Parathyroid adenoma (tissue), 2 donors: ENCODE data around the gene TRPM5.
A peak's percentile ranks its signal among the peaks of the same experiment; 100 is the strongest.

Experiments used
- H2AFZ ChIP-seq: fragments of 300-600 bp; sonication (generic); one replicate; pipeline ENCODE4 v1.7.0; 2017; ENCODE audit warnings: antibody characterized with exemption, mild to moderate bottlenecking
- H3K27ac ChIP-seq: fragments of 300-600 bp; sonication (generic); one replicate; pipeline ENCODE4 v1.7.0; 2017
- H3K27me3 ChIP-seq: fragments of 300-600 bp; sonication (generic); one replicate; pipeline ENCODE4 v1.7.0; 2017; ENCODE audit warnings: low read length; ENCODE audit not compliant: control insufficient read depth, insufficient read depth
- H3K36me3 ChIP-seq: fragments of 300-600 bp; sonication (generic); one replicate; pipeline ENCODE4 v1.7.0; 2017; ENCODE audit warnings: low read length; ENCODE audit not compliant: control insufficient read depth, insufficient read depth
- H3K4me1 ChIP-seq: fragments of 300-600 bp; sonication (generic); one replicate; pipeline ENCODE4 v1.7.0; 2017; ENCODE audit warnings: control low read depth
- H3K4me2 ChIP-seq: fragments of 300-600 bp; sonication (generic); one replicate; pipeline ENCODE4 v1.7.0; 2017; ENCODE audit warnings: low read length
- H3K4me3 ChIP-seq: fragments of 300-600 bp; sonication (generic); one replicate; pipeline ENCODE4 v1.7.0; 2017; ENCODE audit warnings: low read depth, low read length
- H3K79me2 ChIP-seq: fragments of 300-600 bp; sonication (generic); one replicate; pipeline ENCODE4 v1.7.0; 2017; ENCODE audit warnings: control low read depth
- H3K9ac ChIP-seq: fragments of 300-600 bp; sonication (generic); one replicate; pipeline ENCODE4 v1.7.0; 2017; ENCODE audit warnings: mild to moderate bottlenecking
- H3K9me3 ChIP-seq: fragments of 300-600 bp; sonication (generic); one replicate; pipeline ENCODE4 v1.7.0; 2017; ENCODE audit warnings: low read length; ENCODE audit not compliant: control insufficient read depth
- TF ChIP-seq, protein P1 (sequence below): fragments of 300-600 bp; sonication (generic); IDR thresholded peaks from one replicate; pipeline ENCODE4 v1.7.0; 2017; ENCODE audit warnings: antibody characterized with exemption, mild to moderate bottlenecking
- donor health status: primary hyperparathyroidism.

The TRPM5 gene

DNA sequence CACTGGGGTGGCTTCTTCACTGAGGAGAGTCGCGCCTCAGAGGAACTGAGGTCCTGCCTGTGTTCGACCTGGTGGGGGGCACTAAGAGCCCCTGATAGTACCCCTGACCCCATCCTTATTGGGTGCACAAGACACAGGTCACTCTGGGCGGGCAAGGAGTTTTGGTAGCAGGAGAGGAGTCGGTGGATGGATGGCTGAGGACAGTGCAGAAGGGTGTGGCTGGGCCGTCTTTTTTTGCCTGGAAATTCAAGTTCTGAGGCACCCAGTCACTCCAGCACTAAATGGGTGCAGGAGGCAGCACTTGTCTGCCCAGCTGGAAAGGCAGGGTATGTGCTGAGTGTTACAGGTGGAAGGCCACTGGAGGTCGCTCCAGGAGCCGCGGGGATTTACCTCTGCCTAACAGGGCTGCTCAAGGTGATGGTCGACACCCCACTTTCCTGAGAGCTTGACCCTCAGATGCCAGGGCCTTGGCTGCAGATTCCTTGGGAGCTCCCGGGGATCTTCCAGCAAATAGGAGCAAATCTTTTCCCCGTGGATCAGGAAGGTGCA lies 42.8 kb downstream of the TRPM5 start:
- Histone ChIP-seq H3K4me1 (peaks cover 5% of the 10 kb centered on the region), H3K4me2 (peak overlapping the region; percentile 63), H3K9ac (no peak overlapping the region), H3K9me3 (no peaks in the 10 kb centered on the region), H2AFZ (no peak overlapping the region), H3K27me3 (no peaks in the 10 kb centered on the region), H3K36me3 (no peaks in the 10 kb centered on the region), H3K79me2 (peaks cover 5% of the 10 kb centered on the region), H3K4me3 (peak overlapping the region; percentile 86), H3K27ac (peak overlapping the region; percentile 92)
- TF ChIP-seq, protein P1, sequence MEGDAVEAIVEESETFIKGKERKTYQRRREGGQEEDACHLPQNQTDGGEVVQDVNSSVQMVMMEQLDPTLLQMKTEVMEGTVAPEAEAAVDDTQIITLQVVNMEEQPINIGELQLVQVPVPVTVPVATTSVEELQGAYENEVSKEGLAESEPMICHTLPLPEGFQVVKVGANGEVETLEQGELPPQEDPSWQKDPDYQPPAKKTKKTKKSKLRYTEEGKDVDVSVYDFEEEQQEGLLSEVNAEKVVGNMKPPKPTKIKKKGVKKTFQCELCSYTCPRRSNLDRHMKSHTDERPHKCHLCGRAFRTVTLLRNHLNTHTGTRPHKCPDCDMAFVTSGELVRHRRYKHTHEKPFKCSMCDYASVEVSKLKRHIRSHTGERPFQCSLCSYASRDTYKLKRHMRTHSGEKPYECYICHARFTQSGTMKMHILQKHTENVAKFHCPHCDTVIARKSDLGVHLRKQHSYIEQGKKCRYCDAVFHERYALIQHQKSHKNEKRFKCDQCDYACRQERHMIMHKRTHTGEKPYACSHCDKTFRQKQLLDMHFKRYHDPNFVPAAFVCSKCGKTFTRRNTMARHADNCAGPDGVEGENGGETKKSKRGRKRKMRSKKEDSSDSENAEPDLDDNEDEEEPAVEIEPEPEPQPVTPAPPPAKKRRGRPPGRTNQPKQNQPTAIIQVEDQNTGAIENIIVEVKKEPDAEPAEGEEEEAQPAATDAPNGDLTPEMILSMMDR, result no peak

DNA sequence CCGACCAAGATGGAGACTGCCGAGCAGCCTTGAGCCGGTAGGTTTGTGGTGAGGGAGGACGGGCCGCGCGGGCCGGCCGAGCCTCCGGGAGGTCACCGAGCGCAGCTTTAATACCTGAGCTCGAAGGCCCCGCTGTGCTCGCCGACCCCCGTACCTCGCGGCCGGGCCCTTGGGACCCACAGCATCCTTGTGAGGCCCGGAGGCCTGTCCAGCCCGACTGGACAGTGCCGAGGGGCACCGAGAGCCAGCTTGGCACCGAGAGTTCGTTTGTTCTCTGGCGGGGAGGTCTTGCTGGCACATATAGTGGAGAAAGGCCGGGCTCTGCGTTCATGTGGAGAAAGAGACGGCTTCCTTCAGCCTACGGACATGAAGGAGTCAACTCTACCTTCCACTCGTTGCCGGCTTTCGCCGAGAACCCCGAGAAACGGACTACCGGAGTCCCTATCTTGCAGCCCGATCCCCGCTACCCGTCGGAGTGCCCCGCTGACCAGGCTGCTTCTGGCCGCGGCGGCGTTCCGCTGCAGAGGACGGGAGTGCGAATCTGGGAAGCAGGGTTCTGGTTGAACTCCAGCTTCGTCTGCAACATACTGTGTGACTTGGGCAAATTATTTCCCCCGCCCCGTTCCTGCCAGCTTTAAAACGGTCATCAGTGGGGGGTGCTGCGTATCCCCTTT lies 43.4 kb downstream of the TRPM5 start:
- Histone ChIP-seq H3K4me2 (peak overlapping the region; percentile 63), H3K9ac (peak overlapping the region; percentile 97), H3K36me3 (no peaks in the 10 kb centered on the region), H3K27me3 (no peaks in the 10 kb centered on the region), H3K79me2 (peaks cover 5% of the 10 kb centered on the region), H3K9me3 (no peaks in the 10 kb centered on the region), H3K4me1 (peaks cover 5% of the 10 kb centered on the region), H3K4me3 (peak overlapping the region; percentile 86), H3K27ac (peak overlapping the region; percentile 92), H2AFZ (peak overlapping the region; percentile 74)
- TF ChIP-seq, protein P1, result no peak

DNA sequence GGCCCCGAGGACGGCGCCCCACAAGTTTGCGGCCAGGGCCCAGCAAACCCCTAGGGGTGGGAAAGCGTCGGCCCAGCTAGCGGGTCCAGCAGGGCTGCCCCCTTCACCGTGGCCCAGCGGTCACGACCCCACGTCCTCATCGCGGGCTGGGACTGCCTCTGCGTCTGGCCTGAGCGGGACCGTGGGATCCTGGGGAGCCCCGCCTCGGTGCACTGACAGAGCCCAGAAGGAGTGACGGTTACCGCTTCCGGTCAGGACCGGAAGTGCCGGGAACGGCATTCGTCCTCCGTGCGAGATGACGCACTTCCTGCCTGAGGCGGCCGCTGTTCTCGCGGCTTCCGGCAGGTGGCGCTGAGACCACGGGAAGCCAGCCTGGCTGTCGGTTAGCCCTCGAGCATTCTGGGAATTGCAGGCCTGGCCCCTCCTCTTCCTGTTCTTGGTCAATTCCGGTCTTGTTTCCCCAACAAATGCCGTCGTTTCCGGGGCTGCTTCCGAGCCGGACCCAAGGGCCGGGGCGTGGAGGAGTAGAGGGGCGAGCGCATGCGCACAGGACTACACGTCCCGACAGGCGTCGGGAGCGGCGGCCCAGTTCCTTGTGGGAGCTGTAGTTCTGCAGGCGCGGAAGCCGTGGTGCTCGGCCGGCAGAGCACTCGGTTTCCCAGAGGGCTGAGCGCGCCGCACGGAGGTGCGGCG lies 44.1 kb downstream of the TRPM5 start, which contains the start of gene TSSC4:
Gene TSSC4, plus strand, starts transcription at position 682 of the 693 bp plus-strand sequence. CDS start 1,884 bp downstream, outside the sequence.
- H3K27me3 ChIP-seq, result no peaks in the 10 kb centered on the region
- peaks cover 5% of the 10 kb centered on the region for H3K79me2 ChIP-seq
- H3K27ac ChIP-seq, result peak within 1 kb of the TSS; percentile 94
- H2AFZ ChIP-seq, result peak within 1 kb of the TSS; percentile 74
- no peaks in the 10 kb centered on the region for H3K36me3 ChIP-seq
- peak within 1 kb of the TSS; percentile 71 for H3K4me2 ChIP-seq
- TF ChIP-seq, protein P1, result peak; percentile 92
- peaks cover 5% of the 10 kb centered on the region for H3K4me1 ChIP-seq
- peak within 1 kb of the TSS; percentile 86 for H3K4me3 ChIP-seq
- peak within 1 kb of the TSS; percentile 97 for H3K9ac ChIP-seq
- no peaks in the 10 kb centered on the region for H3K9me3 ChIP-seq

DNA sequence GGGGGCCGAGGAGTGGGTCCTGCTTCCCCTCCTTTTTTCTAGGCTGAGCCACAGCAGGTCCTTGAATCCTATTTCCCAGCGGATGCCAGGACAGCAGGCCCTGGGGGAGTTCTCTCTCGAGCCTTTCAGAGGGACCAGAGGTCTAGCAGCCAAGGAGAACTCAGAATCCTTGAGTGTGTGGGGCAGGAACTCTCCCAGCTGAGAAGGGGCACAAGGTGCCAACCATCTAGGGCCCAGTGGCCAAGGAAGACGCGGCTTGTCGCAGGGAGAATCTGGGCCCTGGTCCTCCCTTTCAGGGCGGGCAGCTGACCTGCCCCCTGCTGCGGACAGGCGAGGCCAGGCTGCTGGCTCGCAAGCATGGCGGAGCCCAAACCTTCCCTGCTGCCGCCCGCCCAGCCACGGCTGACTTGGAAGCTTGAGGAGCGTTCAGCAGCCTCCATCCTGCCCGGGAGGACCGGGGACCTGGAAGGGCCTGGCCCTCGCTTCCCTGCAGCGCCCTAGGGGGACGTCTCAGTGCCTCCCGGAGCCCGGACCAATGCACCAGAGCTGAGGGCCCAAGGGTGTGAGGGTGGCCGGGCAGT lies 44.7 kb downstream of the TRPM5 start:
- Histone ChIP-seq H3K4me3 (peak overlapping the region; percentile 60), H3K79me2 (peaks cover 5% of the 10 kb centered on the region), H3K27me3 (no peaks in the 10 kb centered on the region), H3K4me1 (peaks cover 5% of the 10 kb centered on the region), H3K4me2 (peak overlapping the region; percentile 71), H3K27ac (peak overlapping the region; percentile 94), H2AFZ (peak overlapping the region; percentile 73), H3K9me3 (no peaks in the 10 kb centered on the region), H3K9ac (peak overlapping the region; percentile 69), H3K36me3 (no peaks in the 10 kb centered on the region)
- TF ChIP-seq, protein P1, result no peak
